ENCODE results near the gene COX4I2. TPM values are rescaled to one million over a fixed set of nuclear protein-coding genes. Genes with fewer than 3 reads are reported as not detected.
"Not testable (repeated sequence)": the region's sequence is repeated elsewhere in the genome, so short reads cannot be mapped to it uniquely, and the experiment has no call there.

COX4I2 gene
- total RNA-seq (2014; rRNA removed; shearing (Covaris generic)) = not detected in 2 replicates

- no peak for DNase-seq (ENCODE audit: low spot score)
Observed at GRCh38 chr20:31637660-31638059, at the start of gene COX4I2. Gene COX4I2 (plus strand): TSS chr20:31637912. CDS start chr20:31639018, 1,106 bp downstream.

GRCh38 chr20:31590717-31591225 lies 46.9 kb upstream of the COX4I2 start:
- no peak for DNase-seq (ENCODE audit: low spot score)

GRCh38 chr20:31593221-31594001 lies 44.3 kb upstream of the COX4I2 start:
- DNase-seq (ENCODE audit: low spot score) = peak; percentile 99

- DNase-seq (ENCODE audit: low spot score) = no peak
Observed at GRCh38 chr20:31594002-31594557, 43.6 kb upstream of the COX4I2 start.

GRCh38 chr20:31594558-31595379 lies 42.9 kb upstream of the COX4I2 start:
- DNase-seq (ENCODE audit: low spot score) = peak; percentile 50

GRCh38 chr20:31595380-31595653 lies 42.4 kb upstream of the COX4I2 start:
- DNase-seq (ENCODE audit: low spot score) = no peak

- DNase-seq (ENCODE audit: low spot score) = peak; percentile 98
Observed at GRCh38 chr20:31595654-31596411, 41.9 kb upstream of the COX4I2 start.

GRCh38 chr20:31596412-31596715 lies 41.3 kb upstream of the COX4I2 start:
- DNase-seq (ENCODE audit: low spot score) = not testable (repeated sequence)

GRCh38 chr20:31596831-31597480 lies 40.8 kb upstream of the COX4I2 start:
- peak; percentile 51 for DNase-seq (ENCODE audit: low spot score)

GRCh38 chr20:31597481-31597855 lies 40.2 kb upstream of the COX4I2 start:
- no peak for DNase-seq (ENCODE audit: low spot score)

- DNase-seq (ENCODE audit: low spot score) = no peak
Observed at GRCh38 chr20:31602431-31602778, 35.3 kb upstream of the COX4I2 start.

- DNase-seq (ENCODE audit: low spot score) = peak; percentile 93
Observed at GRCh38 chr20:31602779-31603441, 34.8 kb upstream of the COX4I2 start.

GRCh38 chr20:31603822-31604566 lies 33.7 kb upstream of the COX4I2 start:
- peak; percentile 99 for DNase-seq (ENCODE audit: low spot score)

GRCh38 chr20:31604567-31605030 lies 33.1 kb upstream of the COX4I2 start:
- no peak for DNase-seq (ENCODE audit: low spot score)

- peak; percentile 96 for DNase-seq (ENCODE audit: low spot score)
Observed at GRCh38 chr20:31605031-31605901, 32.4 kb upstream of the COX4I2 start, which contains the start of gene ID1. Gene ID1 (plus strand): TSS chr20:31605289. CDS start chr20:31605388, 99 bp downstream.

GRCh38 chr20:31605902-31606803 lies 31.6 kb upstream of the COX4I2 start:
- no peak for DNase-seq (ENCODE audit: low spot score)

- DNase-seq (ENCODE audit: low spot score) = peak; percentile 87
Observed at GRCh38 chr20:31606804-31607639, 30.7 kb upstream of the COX4I2 start.

Data from H4 (cell line).